GM12878 (cell line): Measurements from ENCODE around the gene KLK6.

Source experiments
- JUNB ChIP-seq: IDR thresholded peaks from 2 replicates; pipeline ENCODE4 v1.6.1; 2016; ENCODE audit warnings: antibody characterized with exemption, mild to moderate bottlenecking
- SMARCA5 ChIP-seq: fragments of 450-650 bp; IDR thresholded peaks from 2 replicates; pipeline ENCODE4 v1.6.1; 2017; ENCODE audit warnings: mild to moderate bottlenecking
- SMC3 ChIP-seq: IDR thresholded peaks from 2 replicates; pipeline ENCODE4 v1.6.1; 2011; ENCODE audit warnings: low read length, improper control_type of control experiment, borderline replicate concordance

DNA sequence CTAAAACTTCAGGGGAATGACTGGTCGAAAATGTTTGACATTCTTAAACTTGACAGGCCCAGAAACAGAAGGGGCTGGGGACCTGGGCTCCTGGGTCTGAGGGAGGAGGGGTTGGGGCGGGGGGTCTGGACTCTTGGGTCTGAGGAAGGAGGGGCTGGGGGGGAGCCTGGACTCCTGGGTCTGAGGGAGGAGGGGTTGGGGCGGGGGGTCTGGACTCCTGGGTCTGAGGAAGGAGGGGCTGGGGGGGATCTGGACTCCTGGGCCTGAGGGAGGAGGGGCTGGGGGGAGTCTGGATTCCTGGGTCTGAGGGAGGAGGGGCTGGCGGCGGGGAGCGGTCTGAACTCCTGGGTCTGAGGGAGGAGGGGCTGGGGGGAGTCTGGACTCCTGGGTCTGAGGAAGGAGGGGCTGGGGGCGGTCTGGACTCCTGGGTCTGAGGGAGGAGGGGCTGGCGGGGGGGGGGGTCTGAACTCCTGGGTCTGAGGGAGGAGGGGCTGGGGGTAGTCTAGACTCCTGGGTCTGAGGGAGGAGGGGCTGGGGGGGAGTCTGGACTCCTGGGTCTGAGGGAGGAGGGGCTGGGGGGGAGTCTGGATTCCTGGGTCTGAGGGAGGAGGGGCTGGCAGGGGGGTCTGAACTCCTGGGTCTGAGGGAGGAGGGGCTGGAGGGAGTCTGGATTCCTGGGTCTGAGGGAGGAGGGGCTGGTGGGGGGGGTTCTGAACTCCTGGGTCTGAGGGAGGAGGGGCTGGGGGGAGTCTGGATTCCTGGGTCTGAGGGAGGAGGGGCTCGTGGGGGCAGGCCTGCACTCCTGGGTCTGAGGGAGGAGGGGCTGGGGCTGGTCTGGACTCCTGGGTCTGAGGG is 5.5 kb upstream of the KLK6 start:
- TF ChIP-seq SMARCA5 (no peak), JUNB (no peak), SMC3 (no peak)
